Mucosa of stomach (tissue), 1 donor: ENCODE data around the gene ZFAND2B.

Source experiments
- H3K27me3 ChIP-seq: one replicate; pipeline ENCODE4 v1.7.0; 2013; ENCODE audit warnings: mild to moderate bottlenecking, low read length; ENCODE audit not compliant: control insufficient read depth, insufficient read depth
- H3K36me3 ChIP-seq: one replicate; pipeline ENCODE4 v1.7.0; 2013; ENCODE audit warnings: low read length; ENCODE audit not compliant: control insufficient read depth, insufficient read depth
- H3K4me1 ChIP-seq: one replicate; pipeline ENCODE4 v1.7.0; 2013; ENCODE audit warnings: mild to moderate bottlenecking, low read length; ENCODE audit not compliant: control insufficient read depth, insufficient read depth
- H3K4me3 ChIP-seq: one replicate; pipeline ENCODE4 v1.7.0; 2013; ENCODE audit warnings: low read length
- H3K9ac ChIP-seq: one replicate; pipeline ENCODE4 v1.7.0; 2013; ENCODE audit warnings: mild to moderate bottlenecking, low read length, moderate library complexity
- H3K9me3 ChIP-seq: one replicate; pipeline ENCODE4 v1.7.0; 2013; ENCODE audit warnings: mild to moderate bottlenecking, low read length, moderate library complexity; ENCODE audit not compliant: control insufficient read depth
- donor health status: Pancreatic carcinoma.

ZFAND2B gene

DNA sequence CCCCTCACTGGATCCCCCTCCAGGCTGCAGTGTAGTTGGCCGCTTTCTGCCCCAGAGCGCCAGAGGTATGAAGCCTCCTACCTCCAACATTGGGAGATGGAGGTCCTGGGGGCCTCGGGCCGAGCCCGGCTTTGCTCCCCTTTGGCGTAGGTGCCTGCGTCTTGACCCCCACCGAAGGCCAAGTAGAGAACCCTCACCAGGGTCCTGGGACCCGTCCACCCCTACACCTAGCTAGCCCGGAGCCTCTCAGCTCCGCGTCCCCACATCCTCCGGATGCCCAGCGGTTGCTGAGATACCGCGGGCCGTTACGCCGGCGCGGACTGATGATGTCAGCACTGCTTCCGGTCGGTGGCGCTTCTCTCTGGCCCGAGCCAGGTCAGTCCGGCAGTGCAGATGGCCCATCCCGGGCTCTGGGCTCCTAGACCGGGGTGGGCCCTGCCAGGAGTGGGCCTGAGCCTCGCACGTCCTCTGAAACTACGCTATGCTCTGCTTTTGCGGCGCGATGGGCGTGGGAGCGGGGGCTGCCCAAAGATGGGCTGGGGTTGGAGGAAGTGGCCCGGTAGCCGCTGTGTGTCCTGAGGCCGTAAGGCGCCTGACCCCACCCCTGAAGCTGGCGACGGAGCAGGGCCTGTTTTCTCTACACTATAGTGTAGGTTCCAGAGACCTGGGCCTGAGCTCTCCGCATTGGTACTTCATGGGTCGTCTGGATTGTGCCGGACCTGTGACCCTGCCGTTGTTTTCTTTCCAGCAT is 38.7 kb downstream of the ZFAND2B start, which contains the start of the genes GLB1L and STK16:
TSS of gene GLB1L (minus strand) at position 297 of the 751 bp plus-strand sequence. CDS start 1,871 bp downstream, outside the sequence.
TSS of gene STK16 (plus strand) at position 332 of the 751 bp plus-strand sequence. CDS start 521 bp downstream, outside the sequence.
- Histone ChIP-seq H3K9me3 (no peaks in the 10 kb centered on the region), H3K36me3 (no peaks in the 10 kb centered on the region), H3K9ac (peak within 1 kb of the TSS; percentile 99), H3K4me3 (peak within 1 kb of the TSS; percentile 98), H3K4me1 (peaks cover 52% of the 10 kb centered on the region), H3K27me3 (no peaks in the 10 kb centered on the region)

GRCh38 chr2:219245899-219246230 is 39.3 kb downstream of the ZFAND2B start:
- Histone ChIP-seq H3K9ac (peak overlapping the region; percentile 99), H3K27me3 (no peaks in the 10 kb centered on the region), H3K4me3 (peak overlapping the region; percentile 98), H3K9me3 (no peaks in the 10 kb centered on the region), H3K4me1 (peaks cover 58% of the 10 kb centered on the region), H3K36me3 (no peaks in the 10 kb centered on the region)

DNA sequence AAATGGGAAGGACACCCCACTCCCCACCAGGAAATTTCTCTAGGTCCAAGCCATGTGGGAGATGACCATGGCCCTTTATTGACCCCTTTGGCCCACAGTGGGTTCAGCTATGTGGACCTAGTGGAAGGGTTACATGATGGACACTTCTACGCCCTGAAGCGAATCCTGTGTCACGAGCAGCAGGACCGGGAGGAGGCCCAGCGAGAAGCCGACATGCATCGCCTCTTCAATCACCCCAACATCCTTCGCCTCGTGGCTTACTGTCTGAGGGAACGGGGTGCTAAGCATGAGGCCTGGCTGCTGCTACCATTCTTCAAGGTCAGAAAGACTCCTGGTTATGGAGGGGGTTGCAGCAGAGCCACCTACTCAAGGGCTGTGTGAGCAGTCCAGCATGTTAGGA is 40.0 kb downstream of the ZFAND2B start:
- H3K4me1 ChIP-seq: peaks cover 65% of the 10 kb centered on the region
- H3K9me3 ChIP-seq: no peaks in the 10 kb centered on the region
- H3K27me3 ChIP-seq: no peaks in the 10 kb centered on the region
- H3K36me3 ChIP-seq: no peaks in the 10 kb centered on the region
- H3K9ac ChIP-seq: peak overlapping the region; percentile 99
- H3K4me3 ChIP-seq: no peak overlapping the region

DNA sequence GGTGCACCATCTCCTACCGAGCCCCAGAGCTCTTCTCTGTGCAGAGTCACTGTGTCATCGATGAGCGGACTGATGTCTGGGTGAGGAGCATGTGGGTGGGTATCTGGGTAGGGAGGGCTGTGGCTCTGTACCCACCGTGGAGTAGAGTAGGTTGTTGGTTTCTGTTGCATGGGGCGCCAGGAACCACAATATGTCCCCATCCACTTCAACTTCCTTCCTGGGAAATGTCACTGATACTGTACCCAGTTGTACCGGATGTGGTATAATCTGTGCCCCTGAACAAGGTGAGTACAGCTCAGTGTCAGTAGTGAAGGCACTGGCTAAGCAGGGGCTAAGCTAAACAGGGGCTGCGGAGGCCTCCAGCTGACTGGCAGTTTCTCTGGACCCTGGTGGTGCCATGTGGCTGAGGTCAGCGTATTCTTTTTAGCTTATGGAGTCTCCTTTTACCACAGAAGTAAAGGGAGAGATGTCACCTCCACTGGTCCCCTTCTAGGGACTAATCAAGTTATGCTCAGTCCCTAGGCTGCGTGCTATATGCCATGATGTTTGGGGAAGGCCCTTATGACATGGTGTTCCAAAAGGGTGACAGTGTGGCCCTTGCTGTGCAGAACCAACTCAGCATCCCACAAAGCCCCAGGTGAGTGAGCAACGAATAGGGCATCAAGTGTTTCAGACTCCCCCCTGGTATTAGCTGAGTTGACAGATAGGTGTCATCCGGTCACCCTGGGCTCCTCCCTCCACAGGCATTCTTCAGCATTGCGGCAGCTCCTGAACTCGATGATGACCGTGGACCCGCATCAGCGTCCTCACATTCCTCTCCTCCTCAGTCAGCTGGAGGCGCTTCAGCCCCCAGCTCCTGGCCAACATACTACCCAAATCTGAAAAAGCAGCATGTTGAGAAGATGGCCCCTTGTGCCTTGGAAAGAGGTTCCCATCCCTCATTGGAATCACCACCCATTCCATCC is 41.4 kb downstream of the ZFAND2B start:
- Histone ChIP-seq H3K4me1 (peaks cover 78% of the 10 kb centered on the region), H3K4me3 (no peak overlapping the region), H3K9me3 (no peaks in the 10 kb centered on the region), H3K27me3 (no peaks in the 10 kb centered on the region), H3K36me3 (no peaks in the 10 kb centered on the region), H3K9ac (no peak overlapping the region)

DNA sequence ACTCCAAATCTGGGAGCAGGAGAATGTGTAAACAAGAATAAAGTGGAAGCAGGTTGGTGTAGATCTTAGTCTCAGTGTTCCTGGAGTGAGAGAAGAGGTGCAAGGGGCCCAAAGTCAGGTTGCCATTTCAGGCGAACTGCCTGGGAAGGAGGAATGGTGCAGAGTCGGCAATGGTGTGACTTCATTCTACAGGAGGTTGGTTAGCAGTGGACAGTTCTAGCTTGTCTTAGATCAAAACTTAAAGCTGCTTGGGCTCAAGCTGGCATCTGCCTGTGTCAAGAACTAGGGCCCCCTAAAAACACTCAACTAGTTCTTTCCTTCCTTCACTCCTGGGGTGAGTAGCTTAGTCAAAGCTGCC is 42.2 kb downstream of the ZFAND2B start:
- H3K9me3 ChIP-seq: no peaks in the 10 kb centered on the region
- H3K9ac ChIP-seq: peak overlapping the region; percentile 73
- H3K4me3 ChIP-seq: peak overlapping the region; percentile 37
- H3K36me3 ChIP-seq: no peaks in the 10 kb centered on the region
- no peaks in the 10 kb centered on the region for H3K27me3 ChIP-seq
- H3K4me1 ChIP-seq: peaks cover 78% of the 10 kb centered on the region

DNA sequence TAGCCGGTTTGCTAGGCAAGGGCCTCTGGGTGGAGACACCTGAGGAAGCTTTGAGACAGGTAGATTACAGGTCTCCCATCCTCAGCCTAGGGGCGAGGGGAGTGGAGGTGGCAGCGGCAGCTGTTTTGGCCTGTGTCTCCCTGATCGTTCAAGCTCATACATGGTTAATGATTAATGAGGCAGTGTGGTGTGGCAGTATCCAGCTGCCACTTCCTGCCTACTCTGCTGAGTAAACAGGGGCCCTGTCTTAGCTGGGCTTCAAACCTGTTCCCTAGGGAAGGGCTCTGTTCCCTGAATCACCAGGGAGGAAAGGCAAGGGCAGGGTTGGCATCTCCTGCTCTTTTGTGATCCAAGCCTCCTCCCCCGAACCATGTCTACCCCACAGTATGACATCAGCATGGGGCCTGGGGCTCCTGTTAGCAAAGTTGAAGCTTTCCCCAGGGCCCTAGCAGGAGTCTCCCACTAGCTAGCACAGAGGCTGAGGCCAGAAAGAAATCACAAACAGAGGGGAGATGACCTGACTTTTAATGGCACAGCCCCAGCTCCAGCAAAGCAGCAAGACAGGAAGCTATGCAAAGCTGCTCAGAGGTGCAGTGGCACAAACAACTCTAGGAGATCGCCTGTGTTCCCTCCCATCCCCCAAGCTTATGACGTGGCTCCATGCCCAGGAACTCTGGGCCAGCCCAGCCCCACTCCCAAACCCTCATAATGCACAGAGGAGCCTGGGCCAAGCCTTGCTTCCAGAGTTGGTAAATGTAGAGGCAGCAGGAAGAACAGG is 42.8 kb downstream of the ZFAND2B start:
- peak overlapping the region; percentile 37 for H3K4me3 ChIP-seq
- no peaks in the 10 kb centered on the region for H3K9me3 ChIP-seq
- no peaks in the 10 kb centered on the region for H3K36me3 ChIP-seq
- H3K4me1 ChIP-seq: peaks cover 78% of the 10 kb centered on the region
- H3K9ac ChIP-seq: peak overlapping the region; percentile 73
- H3K27me3 ChIP-seq: peaks cover 1% of the 10 kb centered on the region

DNA sequence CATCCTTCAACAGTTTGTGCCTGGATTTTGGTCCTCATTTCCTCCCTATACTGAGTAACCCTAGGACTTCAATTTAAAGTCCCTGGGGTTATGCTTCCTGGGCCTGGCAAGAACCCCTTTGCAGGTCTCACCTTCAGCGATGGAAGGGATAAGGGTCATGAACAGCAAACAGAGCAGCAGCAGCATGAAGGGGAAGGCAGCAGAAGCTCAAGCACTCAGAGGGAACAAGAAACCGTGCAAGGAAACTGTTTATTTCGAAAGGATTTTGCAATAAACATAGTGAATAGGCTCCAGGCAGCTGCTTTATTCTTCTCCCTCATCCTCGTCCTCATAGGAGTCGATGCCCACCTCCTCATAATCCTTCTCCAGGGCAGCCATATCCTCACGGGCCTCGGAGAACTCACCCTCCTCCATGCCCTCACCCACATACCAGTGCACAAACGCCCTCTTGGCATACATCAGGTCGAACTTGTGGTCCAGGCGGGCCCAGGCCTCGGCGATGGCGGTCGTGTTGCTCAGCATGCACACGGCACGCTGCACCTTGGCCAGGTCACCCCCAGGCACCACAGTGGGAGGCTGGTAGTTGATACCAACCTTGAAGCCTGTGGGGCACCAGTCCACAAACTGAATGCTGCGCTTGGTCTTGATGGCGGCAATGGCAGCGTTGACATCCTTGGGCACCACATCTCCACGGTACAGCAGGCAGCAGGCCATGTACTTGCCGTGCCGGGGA is 43.6 kb downstream of the ZFAND2B start:
- Histone ChIP-seq H3K27me3 (peaks cover 8% of the 10 kb centered on the region), H3K9me3 (no peaks in the 10 kb centered on the region), H3K36me3 (no peaks in the 10 kb centered on the region), H3K4me3 (peak overlapping the region; percentile 37), H3K4me1 (peaks cover 77% of the 10 kb centered on the region), H3K9ac (peak overlapping the region; percentile 73)

- Histone ChIP-seq H3K9me3 (no peaks in the 10 kb centered on the region), H3K27me3 (peaks cover 22% of the 10 kb centered on the region), H3K36me3 (no peaks in the 10 kb centered on the region), H3K9ac (peak overlapping the region; percentile 83), H3K4me3 (no peak overlapping the region), H3K4me1 (peaks cover 66% of the 10 kb centered on the region)
These were observed 45.1 kb downstream of the ZFAND2B start for GRCh38 chr2:219251656-219252055.

DNA sequence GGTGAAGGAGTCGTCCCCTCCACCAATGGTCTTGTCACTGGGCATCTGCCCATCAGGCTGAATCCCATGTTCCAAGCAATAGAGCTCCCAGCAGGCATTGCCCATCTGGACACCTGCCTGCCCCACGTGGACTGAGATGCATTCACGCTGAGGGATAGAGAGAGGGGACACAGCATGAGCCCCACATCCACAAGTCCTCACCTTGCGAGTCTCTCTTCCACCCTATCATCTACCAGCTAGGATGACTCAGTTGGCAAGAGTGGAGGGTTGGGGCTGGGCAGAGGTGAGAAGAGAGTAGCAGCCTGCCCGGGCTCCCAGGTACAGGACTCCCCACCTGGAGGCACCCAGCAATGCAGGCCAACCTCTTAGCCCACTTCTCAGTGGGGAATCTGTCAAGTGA is 45.5 kb downstream of the ZFAND2B start:
- H3K9ac ChIP-seq: peak overlapping the region; percentile 83
- peaks cover 22% of the 10 kb centered on the region for H3K27me3 ChIP-seq

GRCh38 chr2:219252570-219252899 is 46.0 kb downstream of the ZFAND2B start:
- H3K9me3 ChIP-seq: no peaks in the 10 kb centered on the region
- H3K27me3 ChIP-seq: peaks cover 22% of the 10 kb centered on the region
- peak overlapping the region; percentile 83 for H3K9ac ChIP-seq
- no peaks in the 10 kb centered on the region for H3K36me3 ChIP-seq
- H3K4me1 ChIP-seq: peaks cover 58% of the 10 kb centered on the region
- peak overlapping the region; percentile 88 for H3K4me3 ChIP-seq

More for the DNA sequence above, 45.5 kb downstream of the ZFAND2B start:
- no peaks in the 10 kb centered on the region for H3K9me3 ChIP-seq
- no peaks in the 10 kb centered on the region for H3K36me3 ChIP-seq
- H3K4me3 ChIP-seq: no peak overlapping the region
- H3K4me1 ChIP-seq: peaks cover 63% of the 10 kb centered on the region
